ENCODE measurements around the gene TNFAIP8L1.

Gene TNFAIP8L1

DNA sequence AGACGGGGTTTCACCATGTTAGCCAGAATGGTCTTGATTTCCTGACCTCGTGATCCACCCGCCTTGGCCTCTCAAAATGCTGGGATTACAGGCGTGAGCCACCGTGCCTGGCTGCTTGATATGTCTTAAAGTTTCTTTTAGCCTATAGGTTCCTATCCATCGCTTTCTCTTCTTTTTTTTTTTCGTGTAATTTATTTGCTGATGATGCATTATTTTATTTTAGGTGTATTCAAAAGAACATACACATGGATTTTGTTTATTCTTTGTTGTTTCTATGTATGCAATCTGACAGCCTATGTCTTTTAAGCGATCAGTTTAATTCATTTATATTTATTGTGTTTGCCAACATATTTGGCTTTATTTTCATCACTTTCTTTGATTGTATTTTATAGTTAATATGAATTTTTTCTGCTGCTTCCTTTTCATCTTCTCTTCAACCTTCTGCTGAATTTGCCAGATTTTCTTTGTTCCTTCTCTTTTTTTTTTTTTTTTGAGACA lies 26.0 kb upstream of the TNFAIP8L1 start:
- DNase-seq = no peak

DNA sequence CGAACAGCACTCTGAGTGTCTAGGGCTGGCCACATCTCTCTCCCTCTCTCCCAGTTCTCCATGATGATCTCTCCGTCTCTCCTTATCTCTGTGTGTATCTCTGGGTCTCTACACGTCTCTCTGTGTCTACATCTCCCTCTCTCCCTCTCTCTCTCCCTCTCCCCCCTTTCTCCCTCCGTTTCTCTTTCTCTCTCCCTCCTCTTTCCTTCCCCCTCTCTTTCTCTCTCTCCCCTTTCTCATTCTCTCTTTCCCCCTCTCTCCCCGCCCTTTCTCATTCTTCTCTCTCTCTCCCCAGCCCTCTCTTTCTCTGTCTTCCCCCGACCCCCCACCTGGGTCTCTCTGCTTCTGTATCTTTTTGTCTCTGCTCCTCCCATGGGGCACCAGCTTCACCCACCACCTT lies 21.3 kb upstream of the TNFAIP8L1 start:
- DNase-seq = no peak

DNA sequence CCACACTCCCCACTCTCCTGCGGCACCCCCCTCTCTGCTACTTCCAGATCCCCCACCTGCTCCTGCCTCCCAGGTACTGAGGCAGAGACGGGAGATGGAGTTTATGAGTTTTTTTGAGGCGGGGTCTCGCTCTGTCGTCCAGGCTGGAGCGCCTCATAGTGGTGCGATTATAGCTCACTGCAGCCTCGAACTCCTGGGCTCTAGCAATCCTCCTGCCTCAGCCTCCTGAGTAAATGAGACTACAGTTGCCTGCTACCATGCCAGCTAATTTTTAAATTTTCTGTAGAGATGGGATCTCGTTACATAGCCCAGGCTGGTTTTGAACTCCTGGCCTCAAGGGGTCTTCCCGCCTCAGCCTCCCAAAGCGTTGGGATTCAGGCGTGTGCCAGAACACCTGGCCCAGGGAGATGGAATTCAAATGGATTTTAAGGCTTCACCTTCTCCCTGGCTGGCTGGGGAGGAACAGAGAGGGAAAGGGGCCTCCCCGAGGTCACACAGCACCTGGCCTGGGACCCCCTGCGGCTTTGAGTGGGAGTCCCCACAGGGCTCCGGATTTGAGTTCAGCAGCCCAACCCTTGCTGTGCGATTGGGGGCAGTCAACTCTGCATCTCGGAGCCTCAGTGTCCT lies 19.5 kb upstream of the TNFAIP8L1 start:
- no peak for DNase-seq

DNA sequence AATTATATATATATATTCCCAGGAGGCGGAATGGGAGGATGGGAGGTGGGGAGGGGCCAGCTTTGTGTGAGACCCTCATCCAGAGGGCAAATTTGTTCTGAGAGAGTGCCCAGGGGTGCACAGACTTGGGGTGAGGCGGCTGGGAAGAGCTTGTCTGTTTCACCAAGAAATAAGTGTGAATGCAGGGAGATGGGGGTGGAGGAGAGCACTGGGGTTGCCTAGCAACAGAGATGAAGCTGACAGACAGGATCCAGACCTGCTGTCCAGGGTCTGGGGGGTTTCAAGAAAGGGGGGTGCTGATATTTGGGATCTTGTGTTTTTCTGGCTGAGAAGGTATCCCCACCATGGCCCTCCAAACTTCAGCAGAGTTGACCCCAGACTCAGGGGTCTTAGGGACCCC lies 18.6 kb upstream of the TNFAIP8L1 start:
- no peak for DNase-seq

DNA sequence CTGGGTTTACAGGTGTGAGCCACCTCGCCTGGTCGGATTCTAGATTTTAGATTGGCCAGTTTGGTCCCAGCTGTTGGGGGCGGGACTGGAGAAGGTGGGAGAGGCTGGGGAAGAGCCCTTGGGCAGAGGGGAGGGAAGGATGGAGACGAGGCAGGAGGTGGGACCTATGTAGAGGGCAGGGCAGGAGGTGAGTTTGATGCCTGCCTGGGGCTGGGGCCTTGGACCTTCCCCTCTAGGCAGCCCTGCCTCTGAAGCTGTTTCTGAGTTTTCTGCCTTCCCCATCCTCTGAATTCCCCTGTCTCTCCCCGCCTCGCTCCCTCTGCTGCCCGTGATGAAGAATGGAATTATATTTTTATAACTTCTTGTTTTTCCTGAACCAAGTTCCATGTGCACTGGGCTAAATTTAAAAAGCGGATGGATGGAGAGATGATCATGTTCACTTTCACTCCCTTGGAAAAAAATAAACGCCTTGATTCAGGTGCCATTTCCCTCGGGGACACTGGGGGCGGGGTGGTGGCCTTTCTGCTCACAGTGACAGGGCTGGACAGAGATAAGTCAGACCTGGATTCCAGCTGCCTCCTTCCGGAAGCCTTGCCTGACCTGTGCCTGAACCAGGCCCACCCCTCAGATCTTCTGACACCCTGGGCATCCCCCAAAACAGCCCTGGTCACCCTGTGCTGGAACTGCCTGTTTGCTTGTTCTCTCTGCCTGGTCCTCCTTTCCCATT lies 16.5 kb upstream of the TNFAIP8L1 start:
- DNase-seq = no peak

DNA sequence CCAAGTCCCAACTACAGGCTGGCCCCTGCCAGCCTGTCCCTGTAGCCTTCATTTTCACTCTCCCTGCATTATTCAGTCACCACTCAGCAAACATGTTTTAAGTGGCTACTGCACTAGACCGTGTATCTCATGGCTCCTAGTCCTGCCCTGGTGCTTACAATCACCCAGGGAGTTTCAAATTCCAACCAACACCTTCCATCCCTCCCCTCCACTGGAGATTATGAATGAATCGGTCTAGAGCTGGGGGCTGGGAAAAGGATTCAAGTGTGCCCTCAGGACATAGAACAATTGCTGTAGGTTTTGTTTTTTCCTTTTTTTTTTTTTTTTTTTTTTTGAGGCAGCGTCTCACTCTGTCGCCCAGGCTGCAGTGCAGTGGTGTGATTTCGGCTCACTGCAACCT lies 15.0 kb upstream of the TNFAIP8L1 start:
- DNase-seq = no peak

DNA sequence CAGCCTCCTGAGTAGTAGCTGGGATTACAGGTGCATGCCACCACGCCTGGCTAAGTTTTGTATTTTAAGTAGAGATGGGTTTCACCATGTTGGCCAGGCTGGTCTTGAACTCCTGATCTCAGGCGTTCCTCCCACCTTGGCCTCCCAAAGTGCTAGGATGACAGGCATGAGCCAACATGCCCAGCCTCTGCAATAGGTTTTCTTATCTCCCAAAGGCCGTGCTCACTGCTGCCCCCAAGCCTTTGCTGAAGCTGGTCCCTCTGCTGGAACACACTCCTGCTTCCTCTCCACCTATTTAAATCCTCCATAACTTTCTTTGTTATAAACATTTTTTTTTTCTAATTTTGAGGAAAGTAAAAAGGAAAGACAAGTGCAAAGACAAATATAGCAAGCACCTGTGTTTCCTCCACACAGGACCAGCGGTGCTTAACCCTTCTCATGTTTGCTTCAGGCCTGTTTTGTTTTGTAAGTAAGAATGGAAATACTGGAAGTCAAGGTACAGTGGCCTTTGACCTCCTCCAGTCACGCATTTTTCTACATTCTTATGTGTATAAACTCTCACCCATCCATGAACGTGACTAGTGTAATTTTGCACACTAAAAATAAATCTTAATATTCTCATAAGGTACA lies 14.5 kb upstream of the TNFAIP8L1 start:
- DNase-seq = peak; percentile 42

DNA sequence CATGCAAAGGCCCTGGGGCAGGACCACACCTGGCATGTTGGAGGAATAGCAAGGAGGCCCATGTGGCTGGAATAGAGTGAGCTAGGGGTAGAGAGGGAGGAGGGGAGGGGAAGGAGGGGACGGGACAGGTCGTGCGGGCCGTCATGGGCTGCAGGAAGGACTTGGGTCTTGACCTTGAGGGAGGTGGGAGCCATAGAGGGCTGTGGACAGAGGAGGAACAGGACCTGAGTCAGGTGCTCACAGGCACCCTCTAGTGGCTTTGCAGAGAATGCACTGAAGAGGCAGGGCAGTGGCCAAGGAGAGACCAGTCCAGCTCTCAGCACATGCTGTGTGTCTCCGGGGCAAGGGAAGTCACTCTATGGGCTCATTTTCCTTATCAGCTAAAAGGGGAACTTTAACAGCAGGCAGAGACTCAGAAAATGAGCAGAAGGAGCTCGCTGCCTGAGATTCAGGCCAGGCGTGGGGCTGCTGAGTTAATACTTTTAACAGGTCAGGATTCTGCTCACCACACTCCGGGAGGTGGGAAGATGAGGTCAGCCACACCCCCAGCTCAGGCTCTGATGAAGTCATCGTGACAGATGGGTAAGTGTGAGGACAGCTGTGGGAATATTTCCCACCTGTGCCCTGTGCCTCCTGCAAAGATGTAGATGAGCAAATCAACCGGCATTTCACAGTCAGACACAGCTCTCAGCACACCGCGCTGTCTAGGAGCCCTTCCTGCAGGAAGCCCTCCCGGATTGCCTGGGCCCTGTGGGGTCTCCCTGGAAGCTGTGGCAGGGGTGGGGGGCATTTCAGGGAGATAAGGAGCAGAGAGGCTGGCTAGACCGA lies 6.0 kb upstream of the TNFAIP8L1 start:
- peak; percentile 81 for DNase-seq

DNA sequence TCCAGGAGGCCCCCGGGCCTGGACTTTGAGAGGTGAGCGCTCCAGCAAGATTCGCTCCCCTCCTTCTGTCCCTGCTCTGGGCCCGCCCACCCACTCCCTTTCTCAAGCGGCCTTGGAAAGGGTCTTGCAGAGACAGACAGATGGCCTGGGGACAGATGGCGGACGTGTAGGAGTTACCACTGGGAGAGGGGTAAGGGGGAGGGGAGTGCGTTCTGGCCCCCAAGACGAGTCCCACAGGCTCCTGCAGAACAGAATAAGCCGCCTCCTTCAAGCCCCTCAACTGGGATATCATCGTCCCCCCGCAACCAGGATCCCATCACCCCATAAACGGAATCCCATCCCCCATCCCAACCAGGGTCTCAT lies 3.6 kb upstream of the TNFAIP8L1 start:
- DNase-seq = no peak

DNA sequence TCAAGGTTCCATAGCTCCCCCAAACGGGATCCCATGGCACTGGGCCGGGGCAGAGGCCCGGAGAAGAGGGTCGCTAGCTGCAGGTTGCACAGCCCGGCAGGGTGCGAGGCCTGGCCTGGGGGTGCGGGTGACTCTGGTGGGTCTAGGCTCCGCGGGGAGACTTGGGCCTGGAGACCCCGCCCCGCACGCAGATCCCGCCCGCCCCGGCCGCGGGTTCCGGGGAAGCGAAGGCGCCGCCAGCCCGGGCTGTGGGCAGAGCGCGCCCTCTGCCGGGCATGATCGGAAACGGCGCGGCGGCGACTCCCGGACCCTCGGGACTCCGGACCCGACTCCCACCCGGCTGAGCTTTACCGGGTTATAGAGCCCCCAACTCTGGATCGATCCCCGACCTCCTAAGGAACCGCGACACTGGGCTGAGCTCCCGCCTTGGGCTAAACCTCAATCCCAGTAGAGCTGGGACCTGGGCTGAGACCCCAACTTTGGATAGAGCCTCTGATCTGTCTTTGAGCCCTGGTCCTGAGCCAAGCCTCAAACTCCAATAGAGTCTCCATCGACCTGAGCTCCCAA lies 3.1 kb upstream of the TNFAIP8L1 start:
- DNase-seq = peak; percentile 51

DNA sequence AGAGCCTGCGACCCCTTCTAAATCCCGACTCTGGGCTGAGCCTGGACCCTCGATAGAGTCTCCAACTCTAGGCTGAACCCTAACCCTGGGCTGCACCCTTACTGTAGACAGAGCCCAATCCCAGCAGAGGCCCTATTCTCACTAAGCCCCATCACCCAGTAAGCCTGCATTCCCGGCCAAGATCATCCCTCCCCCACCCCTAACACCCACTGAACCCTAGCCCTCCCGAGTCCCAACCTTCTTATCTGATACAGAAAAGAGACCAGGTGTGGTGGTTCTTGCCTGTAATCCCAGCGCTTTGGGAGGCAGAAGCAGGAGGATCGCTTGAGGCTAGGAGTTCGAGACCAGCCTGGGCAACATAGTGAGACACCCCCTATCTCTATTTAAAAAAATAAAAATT lies 2.6 kb upstream of the TNFAIP8L1 start:
- no peak for DNase-seq

DNA sequence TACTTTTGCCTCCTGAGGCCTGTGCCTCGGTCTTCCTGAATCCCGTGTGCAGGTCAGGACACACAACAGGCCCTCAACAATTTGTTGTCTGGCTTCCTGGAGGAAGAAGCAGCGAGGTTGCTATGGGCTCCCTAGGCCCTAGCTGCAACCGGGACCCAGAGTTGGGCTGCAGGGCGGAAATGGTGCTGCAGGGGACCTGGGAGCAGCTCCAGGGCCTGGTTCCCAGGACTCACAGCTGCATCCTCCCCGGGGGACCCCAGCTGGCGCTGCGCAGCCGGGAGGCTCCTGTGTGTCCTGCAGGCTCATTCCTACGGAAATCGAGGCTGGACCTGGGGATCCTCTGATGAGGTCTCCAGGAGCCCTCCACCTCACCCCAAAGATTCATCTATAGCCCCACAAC lies 999 bp upstream of the TNFAIP8L1 start:
- no peak for DNase-seq

DNA sequence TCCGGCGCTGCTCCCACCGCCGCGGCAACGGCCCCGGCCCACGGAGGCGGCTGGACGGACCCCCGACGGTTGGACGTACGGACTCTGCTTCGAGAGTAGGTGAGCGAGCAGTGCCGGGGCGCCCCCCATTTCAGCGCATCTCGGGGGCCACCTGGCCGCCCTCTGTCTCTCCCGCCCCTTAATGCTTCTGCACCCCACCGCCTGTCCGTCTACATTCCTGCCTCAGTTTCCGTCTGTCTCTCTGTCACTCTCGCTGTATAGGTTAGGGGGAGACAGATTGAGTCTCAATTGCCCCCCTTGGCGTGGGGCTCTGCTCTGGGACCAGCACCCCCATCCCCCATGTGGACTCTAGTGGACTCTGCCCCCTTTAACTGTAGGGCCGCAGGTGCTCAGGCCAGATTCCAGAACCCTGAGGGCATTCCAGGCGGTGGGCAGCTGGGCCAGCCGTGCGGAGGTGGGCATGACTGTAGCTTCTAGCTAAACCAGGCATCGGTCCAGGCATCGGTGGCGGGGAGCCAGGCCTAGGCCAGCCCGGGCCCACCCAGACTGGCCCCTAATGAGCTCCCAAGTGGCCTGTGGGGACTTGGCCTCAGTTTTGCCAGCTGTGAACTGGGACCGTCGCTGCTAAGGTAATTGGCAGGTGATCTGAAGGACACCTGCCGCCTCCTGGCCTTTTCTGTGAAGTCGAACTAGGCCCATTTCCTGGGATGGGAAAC lies 373 bp downstream of the TNFAIP8L1 start:
- no peak for DNase-seq

DNA sequence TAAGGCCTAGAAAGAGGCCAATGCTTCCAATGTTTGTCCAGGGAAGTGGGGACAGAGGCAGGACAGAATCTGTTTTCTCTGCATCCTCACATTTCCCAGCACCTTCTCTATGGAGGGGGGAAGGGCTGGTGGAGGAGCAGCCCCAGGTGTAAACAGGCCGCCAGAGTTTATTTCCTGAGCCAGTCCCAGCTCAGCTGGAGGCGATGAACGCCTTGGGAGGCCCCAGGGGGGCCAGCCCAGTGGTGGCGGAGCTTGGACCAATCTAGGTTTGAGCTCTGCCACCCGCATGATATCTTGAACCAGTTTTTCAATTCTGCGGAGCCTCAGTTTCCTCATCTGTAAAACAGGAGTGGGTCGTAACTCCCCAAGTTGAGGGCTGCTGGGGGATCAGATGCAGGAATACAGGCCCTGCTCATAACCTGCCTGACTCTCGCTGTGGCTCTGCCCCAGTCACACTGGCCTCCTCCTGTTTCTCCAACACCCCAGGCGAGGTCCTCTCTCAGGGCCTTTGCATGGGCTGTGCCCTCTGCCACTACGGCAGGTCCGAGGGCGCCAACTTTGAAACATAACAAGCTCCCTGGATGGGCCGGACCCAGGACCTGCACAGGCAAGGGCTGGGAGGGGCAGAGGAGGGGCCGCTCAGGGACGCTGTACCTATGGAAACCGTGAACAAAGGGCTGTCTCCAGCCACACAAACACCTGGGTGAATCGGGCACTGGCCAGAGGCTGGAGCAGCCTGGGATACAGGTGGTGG lies 1.1 kb downstream of the TNFAIP8L1 start:
- DNase-seq = no peak

DNA sequence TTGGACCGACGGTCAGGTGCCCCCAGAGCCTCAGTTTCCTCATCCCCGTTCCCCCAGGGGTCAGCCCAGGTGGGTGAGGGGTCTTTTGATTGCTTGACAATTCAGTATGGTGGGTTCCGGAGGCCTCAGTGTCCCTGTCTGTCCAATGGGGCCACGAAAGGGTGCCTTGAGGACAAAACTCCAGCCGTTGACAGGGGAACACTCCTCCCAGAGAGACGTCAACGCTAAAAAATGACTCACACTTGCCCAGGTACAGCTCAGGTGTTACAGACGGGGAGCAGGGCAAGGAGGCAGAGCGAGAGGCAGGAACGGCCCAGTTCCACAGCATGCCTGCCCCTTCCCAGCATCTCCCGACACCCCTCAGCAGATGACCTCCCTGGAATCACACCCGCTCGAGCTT lies 1.8 kb downstream of the TNFAIP8L1 start:
- DNase-seq = no peak

DNA sequence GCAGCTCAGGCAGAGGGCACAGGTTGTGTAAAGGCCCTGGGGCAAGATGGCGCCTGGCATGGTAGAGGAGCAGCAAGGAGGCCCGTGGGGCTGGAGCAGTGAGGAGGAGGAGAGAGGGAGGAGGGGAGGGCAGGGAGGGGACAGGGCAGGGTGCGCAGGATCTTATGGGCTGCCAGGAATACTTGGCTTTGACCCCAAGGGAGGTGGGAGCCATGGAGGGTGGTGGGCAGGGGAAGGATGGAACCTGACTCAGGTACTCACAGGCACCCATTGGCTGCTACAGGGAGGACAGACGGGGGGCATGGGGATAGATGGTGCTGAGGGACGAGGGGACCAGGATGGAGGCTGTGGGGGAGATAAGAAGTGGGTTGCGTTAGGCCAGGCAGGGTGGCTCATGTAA lies 3.3 kb downstream of the TNFAIP8L1 start:
- DNase-seq = no peak

DNA sequence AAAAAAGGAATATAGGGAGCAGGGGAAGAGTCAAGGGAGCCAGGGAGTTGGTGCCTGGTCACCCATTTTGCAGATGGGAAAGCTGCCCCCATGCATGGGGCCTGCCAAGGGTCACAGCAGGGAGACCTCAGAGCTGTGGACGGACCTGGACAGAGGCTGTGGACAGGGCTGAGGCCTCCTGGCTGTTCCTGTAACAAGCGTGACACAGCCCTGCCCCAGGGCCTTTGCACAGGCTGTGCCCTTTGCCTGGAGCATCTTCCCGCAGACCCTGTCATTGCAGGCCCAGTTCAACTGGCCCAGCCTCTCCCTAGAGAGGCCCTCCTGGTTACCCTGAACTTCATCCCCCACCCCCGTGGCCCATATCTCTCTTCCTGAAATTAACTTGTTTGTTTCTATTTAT lies 6.4 kb downstream of the TNFAIP8L1 start:
- no peak for DNase-seq

DNA sequence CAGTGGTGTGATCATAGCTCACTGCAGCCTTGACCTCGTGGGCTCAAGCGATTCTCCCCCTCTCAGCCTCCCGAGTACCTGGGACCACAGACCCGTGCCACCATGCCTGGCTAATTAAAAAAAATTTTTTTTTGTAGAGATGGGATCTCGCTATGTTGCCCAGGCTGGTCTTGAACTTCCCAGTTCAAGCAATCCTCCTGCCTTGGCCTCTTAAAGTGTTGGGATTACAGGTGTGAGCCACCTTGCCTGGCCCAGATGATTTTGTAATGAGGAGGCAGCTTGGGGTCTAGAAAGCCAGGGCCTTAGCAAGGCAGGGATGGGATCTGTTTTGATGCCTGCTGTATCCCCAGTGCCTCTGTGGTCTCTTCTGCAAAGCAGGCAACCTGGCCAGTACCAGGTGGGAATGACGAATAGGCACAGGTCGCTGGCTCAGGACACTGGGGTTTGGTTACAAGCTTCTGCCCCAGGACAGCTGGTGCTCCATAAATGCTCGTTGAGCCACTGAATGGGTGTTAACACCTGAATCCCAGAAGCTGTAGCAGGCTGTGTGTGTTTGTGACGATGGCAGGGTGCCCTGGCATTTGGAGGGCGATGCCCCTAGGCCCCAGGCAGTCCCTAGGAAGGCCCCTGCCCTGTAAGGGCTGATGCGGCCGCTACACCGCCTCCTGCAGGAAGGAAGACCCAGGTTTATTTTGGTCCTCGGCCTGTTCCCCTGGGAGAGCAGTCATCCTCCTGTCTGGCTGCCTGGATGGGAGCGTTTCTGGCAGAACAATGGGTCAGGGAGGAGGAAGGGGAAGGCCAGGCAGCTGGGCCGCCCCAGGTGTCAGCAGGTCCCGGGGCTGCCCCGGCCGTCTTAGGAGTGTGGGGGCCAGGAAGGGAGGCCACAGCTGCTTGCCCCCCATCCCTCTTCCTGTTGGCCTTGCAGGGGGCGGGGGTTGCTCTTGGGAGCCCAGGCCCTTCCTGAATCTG lies 8.6 kb downstream of the TNFAIP8L1 start:
- no peak for DNase-seq

DNA sequence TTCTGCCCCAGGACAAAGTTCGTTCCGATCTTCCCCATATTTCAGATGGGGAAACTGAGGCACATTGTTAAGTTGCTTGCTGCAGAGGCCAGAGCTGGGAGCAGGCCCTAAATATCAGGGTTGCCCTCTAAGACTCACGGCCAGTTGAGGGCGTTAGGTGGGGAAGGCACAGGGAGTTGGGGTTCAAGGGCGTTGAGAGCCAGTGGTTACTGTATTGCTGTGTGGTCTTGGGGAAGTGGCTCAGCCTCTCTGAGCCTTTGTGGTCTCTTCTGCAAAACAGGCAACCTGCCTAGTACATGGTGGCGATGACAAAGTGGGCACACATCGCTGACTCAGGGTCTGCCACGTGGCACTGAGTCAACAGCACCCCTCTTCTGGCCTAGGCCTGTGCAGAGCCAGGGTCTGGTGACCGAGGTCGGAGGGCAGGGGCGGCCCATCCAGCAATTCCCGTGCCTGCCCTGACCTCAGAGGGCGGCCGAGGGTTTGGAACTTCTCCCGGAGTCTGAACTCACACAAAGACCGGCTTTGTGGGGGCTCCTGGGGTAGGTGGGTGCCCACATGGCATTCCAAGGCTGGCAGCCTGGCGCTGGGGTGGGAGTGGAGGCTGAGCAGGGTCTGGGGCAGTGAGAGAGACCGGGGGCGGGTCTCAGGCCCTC lies 10.2 kb downstream of the TNFAIP8L1 start:
- no peak for DNase-seq

DNA sequence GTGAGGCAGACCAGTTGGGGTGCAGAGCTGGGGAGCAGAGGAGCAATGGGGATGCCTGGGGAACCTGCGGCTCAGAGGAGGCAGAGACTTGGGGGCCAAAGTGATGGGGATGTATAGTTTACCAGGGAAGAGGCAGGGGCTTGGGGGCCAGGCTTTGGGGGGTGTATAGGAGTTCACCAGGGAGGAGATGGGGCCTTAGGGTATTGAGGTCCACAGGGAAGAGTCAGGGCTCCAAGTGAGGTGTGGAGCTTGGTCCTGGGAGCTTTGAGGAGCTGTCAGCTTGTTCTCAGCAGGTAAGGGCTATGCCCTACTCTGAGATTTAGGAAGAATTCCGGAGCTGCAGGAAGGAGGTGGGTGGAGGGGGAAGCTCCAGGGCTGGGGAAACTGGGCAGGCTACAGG lies 10.8 kb downstream of the TNFAIP8L1 start:
- DNase-seq = no peak

Measured in HCEC 1CT (cell line).